ENCODE measurements around the gene PODN. TPM values are rescaled to one million over a fixed set of nuclear protein-coding genes. Genes with fewer than 3 reads are reported as not detected.

Gene PODN, protein sequence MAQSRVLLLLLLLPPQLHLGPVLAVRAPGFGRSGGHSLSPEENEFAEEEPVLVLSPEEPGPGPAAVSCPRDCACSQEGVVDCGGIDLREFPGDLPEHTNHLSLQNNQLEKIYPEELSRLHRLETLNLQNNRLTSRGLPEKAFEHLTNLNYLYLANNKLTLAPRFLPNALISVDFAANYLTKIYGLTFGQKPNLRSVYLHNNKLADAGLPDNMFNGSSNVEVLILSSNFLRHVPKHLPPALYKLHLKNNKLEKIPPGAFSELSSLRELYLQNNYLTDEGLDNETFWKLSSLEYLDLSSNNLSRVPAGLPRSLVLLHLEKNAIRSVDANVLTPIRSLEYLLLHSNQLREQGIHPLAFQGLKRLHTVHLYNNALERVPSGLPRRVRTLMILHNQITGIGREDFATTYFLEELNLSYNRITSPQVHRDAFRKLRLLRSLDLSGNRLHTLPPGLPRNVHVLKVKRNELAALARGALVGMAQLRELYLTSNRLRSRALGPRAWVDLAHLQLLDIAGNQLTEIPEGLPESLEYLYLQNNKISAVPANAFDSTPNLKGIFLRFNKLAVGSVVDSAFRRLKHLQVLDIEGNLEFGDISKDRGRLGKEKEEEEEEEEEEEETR
- 12.1 and 18.5 TPM in 2 replicates for total RNA-seq

GRCh38 chr1:53061859-53062707, at the start of gene PODN:
Gene PODN, plus strand, starts transcription at chr1:53062213. Its CDS starts 7,643 bp downstream, at chr1:53069856.

Other genes with a start within 250 kb of the PODN start
- under 0.01 TPM in 1 of 2 replicates, not detected in the other for gene ZYG11A, start 219.5 kb upstream of the PODN start, total RNA-seq
- 17.0 and 33.8 TPM in 2 replicates for gene ECHDC2, start 140.5 kb upstream of the PODN start, total RNA-seq
- gene SCP2, start 134.9 kb upstream of the PODN start, total RNA-seq: 157 and 179 TPM in 2 replicates
- 0.97 TPM in 1 of 2 replicates, not detected in the other for gene SLC1A7, start 80.4 kb downstream of the PODN start, total RNA-seq
- 13.7 and 27.4 TPM in 2 replicates for gene CPT2, start 134.6 kb downstream of the PODN start, total RNA-seq
- gene CZIB, start 158.4 kb downstream of the PODN start, total RNA-seq: 40.3 and 61.6 TPM in 2 replicates
- 21.7 and 22.5 TPM in 2 replicates for gene MAGOH, start 176.3 kb downstream of the PODN start, total RNA-seq